Activated CD8-positive, alpha-beta memory T cell treated with anti-CD3 and anti-CD28 coated beads for 4 hours (primary cell): ENCODE measurements around the gene ABCG5.

Experiments used
- DNase-seq, 2 donors: peaks; one replicate each; pipeline ENCODE4 v3.0.0-alpha.2; 2020; ENCODE audit warnings: low read depth in 2 of 2

Gene ABCG5

DNA sequence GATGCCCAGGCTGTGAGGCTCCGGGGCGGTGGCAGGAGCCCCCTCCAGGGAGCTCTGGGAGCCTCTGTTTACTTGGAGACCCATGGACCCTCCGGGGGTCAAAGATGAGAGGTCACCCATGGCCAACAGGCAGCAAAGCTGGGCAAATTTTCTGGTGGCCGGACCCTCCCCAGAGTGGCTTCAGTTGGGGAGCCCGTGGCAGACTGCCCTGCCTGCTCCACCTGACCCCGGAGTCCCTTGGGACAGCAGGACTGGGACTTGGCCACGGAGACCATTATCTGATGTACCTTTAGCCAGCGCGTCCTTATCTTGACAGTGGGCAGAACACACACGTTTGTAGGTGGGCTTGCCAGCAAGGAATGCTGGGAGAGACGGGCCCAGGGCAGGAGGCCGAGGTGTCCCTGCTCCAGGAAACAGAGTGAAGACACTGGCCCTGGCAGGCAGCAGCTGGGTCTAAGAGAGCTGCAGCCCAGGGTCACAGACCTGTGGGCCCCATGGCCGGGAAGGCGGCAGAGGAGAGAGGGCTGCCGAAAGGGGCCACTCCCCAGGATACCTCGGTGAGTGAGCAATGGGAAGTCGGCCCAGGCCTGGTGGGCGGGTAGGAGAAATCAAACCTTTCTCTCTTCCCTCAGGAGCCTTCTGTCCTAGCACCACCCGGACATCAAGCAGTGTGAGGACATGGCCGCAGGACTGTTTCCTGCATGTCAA is at the start of gene ABCG5, which contains the start of gene ABCG8:
Gene ABCG5, minus strand, starts transcription at position 280 of the 708 bp plus-strand sequence. Its CDS starts 160 bp downstream, at position 120.
Gene ABCG8, plus strand, starts transcription at position 412 of the 708 bp plus-strand sequence. Its CDS starts 83 bp downstream, at position 495.
- DNase-seq = no peak

DNA sequence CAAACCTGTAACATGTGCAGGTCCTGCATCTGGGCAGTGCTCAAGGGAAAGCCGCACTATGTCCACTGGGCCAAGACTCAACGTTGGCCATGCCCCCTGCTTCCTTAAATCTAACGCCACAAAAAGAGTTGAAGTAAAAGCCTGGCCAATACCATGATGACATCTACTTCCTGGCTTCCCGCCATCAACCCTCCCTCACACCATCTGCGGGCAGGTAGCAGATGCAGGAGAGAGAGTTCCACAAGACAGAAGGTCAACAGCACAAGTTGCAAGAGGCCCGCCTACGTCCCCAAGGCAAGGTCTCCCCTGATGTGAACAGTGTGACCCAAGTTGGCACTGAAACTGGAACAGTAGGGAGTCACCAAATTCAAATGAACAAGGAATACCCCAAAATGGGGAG is 48.5 kb upstream of the ABCG5 start:
- no peak for DNase-seq

DNA sequence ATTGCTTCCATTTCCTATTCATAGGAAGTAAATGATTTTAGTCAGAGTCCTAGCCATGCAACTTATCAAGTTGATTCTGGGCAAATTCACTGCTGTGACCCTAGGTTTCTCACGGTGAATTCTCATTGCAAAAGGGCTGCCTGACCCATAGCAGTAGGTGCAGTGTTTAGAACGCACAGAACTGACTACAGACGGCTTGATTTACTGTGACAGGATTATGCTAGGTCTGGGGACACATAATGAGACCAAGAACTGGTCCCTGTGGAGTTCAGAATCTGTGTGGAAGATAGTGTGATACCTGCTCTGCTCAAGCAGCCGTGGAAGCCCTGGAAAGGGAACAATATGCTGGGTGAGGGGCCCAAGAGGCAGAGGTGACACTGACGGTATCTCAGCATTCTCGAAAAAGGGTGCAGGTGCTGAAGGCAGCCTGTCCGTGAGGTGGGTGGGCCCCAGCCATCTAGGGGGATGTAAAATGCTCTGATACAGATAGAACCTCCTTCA is 46.5 kb upstream of the ABCG5 start:
- DNase-seq = no peak

DNA sequence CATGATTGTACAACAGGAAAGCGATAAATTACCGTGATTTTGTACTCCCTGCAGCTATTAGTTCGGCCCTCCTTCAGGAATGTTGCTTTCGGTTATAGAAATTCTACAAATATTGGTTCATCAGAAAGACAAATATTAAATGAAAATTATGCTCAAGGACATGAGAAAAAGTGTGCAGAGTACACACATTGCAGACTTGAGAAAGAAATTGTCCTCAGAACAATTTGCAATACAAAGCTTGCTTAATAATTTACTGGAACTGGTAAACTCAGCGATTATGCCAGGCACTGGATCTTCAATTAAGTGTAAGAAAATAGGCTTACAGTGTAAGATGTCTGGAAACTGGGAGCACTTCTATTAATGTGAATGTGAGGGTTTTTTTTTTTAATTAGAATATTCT is 46.0 kb upstream of the ABCG5 start:
- DNase-seq = no peak

DNA sequence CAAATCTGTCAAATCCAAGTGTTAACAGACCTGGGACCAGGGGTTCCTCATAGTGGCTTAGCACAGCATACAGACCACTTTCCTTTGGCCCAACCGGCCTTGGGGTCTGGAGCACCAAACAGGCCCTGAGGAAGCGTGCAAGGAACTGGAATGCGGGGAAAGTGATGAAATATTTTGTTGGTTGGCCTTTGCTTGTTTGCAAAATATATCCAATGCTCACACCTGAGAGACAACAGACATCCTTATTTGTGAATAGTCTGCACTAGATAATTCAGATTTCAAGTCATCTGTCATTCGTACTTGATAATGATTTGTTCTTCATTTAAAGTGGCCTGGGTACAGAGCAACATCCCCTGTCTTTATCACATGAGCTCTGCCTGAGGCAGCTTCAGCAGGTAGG is 43.7 kb upstream of the ABCG5 start:
- DNase-seq = no peak

DNA sequence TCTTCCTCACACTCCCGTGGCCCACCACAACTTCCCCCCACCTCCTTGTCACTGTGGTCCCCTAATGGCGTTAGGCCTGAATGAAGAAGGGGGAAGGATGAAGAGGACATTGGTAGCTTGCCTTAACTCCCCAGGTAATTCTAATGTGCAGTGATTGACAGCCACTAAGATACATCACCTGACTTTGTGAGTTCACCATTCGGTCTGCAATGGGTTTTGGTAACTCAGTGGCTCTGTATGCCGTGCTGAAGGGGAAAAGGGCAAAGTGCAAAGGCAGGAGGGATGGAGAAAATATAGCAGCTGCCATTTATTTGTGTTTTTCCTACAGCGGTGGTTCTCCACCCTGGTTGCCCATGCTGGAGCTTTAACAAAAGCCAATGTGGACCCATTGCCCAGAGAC is 42.3 kb upstream of the ABCG5 start:
- no peak for DNase-seq

DNA sequence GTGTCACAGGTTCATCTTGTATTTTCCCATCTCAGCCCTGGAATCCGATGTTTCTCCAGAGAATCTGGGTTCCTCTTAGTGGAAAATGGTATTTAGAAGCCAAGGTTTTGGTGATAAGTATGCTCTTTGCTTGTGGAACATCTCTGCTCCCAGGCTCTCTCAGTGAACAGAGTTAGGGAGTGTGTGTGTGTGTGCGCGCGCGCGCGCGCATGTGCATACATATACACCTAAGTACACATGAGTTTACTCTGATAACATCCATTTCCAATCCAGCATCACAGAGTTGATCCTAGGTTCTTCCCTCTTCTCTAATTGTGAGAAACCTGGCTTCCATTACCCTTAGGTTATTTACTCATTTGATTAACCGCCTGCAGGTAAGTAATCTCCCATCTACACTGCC is 41.8 kb upstream of the ABCG5 start:
- no peak for DNase-seq

DNA sequence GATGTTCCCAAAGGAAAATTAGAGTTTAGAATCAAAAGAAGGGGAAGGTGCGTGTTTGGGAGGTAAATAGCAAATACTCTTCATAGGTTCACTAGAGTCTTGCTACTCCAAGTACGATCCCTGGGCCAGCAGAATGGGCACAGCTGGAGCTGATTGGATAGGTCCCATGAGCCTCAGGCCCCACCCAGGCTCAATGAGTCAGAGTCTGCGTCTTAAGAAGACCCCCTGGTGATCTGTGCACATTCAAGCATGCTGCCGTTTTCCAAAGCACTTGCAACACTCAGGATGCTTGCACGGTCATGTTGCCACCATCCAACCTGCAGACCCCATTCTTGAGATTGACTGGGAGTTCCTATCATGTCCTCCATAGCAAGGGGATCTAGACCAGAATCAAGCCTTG is 40.6 kb upstream of the ABCG5 start:
- no peak for DNase-seq

DNA sequence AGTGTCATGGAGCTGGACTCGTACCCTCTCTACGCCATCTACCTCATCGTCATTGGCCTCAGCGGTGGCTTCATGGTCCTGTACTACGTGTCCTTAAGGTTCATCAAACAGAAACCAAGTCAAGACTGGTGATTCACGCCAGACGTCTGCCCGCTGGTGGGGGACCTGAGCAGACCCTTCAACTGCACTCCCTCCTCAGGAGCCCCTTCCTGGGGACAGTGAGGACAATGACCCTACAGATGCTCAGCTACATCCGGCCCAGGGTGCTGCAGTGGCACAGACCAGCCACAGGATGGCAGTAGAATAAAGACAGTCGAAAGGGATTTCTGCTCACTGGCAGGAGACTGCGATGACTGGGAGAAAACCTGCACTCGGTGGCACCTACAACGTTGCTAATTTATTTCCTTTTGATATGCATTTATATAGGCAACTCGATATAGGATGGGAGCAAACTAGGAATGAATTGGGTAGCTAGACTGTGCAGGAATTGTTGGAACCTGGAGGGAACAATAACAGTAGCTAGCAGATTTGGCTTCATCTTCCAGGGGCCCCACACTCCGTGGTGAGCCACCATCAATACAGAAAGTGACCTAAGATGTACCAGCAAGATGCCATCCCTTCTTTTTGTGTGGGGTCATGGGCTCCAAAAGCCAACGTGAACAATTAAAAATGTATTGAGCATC is 39.3 kb upstream of the ABCG5 start:
- DNase-seq = peak; percentile 8 to 14

DNA sequence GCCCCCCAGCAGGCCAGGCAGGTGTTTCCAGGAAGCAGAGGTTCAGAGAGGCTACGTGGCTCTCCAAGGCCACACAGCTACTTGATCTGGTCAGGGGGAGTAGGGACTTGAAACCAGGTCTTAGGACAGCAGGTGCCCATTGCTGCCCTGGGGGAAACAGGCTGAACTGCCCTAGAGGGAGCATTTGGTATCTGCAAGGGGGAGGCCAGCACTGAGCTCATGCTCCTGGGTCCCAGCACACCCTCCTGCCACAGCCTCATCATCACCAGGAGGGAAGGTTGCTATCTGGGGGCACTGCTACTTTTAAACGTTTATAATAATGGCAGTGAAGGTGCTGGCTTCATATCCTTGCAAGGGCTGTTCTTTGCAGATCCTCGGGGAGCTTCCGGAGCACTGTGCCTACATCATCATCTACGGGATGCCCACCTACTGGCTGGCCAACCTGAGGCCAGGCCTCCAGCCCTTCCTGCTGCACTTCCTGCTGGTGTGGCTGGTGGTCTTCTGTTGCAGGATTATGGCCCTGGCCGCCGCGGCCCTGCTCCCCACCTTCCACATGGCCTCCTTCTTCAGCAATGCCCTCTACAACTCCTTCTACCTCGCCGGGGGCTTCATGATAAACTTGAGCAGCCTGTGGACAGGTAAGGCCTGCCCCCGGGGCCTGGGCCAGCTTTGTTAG is 36.3 kb upstream of the ABCG5 start:
- no peak for DNase-seq

DNA sequence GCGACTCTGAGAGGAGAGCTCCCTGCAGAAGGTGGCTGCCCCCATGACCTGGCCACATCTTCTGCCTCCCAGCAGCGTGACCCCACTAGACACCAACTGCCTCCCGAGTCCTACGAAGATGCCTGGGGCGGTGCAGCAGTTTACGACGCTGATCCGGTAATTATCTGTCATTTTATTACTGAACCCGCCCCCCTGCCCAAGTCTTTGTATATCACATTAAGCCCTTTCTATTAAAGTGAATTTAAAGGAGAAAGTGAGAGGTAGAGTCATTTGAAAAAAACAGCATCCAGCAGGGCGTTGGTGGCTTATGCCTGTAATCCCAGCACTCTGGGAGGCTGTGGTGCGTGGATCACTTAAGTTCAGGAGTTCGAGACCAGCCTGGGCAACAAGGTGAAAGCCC is 33.5 kb upstream of the ABCG5 start:
- DNase-seq = no peak

DNA sequence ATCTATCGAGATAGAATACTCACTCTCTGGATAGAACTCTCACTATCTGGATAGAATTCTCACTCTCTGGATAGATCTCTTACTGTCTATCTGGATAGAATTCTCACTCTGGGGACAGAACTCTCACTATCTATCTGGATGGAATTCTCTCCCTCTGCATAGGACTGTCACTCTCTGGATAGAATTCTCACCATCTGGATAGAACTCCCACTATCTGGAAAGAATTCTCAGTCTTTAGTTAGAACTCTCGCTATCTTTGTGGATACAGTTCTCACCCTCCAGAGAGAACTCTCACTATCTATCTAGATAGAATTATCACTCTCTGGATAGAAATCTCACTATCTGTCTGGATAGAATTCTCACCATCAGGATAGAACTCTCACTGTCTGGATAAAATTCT is 16.7 kb upstream of the ABCG5 start:
- no peak for DNase-seq

DNA sequence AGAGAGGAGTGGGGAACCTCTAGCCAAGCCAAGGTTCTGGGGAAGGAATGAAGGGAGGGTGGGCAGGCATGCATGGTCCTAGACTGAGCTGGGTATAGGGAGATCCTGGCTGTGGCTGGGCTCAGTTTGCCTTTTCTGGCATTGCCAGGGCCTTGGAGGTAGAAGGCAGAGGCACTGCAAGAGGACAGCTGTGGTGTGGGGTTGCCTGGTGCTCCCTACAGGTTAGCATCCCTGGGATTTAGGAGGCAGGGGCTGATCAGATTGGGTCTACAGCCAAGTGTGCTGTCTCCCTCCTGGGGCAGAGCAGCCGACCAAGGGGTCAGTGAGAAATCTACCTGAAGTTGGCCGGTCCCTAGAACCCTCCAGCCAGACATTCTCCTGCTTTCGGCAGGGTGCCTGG is 16.0 kb upstream of the ABCG5 start:
- no peak for DNase-seq

DNA sequence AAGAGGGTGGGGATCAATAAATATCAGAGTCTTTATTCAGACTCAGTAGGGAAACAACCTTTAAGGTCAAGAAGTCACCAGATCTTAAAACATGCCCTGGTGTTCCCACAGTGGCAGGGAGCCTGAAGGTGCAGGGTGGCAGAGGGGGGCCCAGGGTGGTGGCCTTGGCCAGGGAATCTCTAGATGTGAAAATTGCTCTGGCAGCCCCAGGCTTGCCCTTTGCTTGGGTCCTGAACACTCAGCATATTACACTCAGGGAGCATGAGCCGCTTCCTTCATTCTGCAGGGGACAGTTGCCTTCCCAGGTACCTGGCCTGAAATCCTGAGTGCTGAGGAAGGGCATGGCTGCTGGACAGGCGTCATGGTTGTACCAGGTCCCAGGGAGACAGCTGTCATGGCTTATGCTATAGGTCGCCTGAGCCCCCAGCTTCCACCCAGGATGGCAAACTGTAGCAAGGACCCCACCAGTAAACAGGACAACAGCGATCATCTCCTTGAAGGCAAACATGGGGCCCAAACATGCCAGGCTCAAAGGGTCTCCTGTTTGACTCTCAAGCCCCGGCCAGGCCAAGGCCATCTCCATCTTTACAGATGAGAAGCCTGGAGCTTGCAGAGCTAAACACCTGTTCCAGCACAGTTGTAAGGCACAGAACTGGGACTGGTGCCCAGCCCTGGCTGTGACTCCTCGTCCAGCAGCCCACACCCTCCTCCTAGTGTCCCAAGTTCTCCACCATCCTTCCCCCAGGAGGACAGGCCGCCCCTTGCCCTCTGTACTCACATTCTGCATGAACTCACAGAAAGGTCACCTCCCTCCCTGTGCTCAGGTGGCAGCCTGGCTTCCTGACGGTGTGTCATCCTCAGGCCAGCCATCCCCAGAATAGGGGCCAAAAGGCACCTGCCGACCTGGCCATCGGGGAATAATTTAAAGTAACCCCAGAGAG is 14.8 kb upstream of the ABCG5 start:
- DNase-seq = no peak

DNA sequence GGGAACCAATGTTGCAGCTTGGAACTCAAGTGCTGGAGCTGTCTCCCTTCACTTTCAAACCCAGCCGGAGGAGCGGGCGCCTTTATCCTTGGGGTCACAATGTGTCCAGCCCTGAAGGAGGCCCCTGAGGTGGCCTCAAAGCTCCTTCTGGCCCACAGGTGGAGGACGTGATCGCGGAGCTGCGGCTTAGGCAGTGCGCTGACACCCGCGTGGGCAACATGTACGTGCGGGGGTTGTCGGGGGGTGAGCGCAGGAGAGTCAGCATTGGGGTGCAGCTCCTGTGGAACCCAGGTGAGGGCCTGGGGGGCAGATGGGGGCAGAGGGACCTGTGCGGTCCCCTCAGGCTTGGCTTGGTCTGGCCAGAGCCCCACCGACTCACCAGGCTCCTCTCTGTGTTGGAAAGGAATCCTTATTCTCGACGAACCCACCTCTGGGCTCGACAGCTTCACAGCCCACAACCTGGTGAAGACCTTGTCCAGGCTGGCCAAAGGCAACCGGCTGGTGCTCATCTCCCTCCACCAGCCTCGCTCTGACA is 13.6 kb upstream of the ABCG5 start:
- no peak for DNase-seq

DNA sequence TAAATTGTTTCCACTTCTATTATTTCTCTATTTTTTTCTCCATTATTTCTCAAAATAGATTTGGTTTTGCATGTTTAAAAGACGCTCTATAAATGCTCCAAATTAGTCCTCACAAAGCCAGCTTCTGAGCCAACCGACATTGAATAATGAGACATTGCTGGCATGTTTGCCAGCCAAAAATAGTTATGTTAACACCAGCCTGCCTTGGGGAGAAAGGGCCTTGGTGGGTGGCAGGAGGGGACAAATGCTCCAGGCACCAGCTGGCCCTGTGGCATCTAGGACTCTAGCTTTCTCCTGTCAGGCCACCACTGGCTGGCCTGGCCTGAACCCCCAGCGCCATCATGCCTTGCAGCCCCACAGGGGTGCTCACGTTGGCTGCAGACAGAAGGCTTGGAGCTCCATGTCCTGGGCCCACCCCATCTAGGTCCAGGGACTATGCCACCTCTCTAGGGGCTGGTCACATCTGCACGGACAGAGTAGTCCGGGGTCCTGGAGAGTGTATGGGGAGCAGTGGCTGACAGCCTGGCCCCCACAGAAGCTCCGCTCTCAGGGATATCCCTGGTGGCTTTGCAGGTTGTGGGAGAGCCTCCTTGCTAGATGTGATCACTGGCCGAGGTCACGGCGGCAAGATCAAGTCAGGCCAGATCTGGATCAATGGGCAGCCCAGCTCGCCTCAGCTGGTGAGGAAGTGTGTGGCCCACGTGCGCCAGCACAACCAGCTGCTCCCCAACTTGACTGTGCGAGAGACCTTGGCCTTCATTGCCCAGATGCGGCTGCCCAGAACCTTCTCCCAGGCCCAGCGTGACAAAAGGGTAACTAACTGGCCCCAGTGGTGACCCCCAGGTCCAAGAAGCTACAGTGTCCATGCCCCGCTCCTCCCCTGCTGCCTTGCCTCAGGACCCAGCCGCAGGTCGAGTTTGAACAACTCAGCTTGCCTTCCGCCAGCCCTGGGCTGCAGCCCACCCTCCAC is 12.7 kb upstream of the ABCG5 start:
- no peak for DNase-seq

DNA sequence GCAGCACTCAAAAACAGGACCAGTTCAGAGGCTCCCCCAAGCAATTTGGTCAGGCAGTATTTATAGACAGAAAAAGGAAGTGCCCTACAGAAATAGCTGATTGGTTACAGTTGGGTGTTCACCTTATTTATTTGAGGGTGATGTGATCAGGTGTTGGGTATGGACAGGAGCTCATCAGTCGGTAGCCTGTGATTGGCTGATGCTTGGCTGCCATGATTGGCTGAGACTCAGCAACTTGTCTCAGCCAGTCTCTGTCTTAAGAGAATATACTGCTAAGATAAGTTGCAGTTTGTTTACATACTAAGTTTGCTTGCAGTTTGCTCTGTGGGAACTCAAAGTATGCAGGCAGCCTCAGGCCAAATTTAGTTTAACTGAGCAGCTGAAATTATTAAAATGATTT is 9.6 kb upstream of the ABCG5 start:
- DNase-seq = no peak

DNA sequence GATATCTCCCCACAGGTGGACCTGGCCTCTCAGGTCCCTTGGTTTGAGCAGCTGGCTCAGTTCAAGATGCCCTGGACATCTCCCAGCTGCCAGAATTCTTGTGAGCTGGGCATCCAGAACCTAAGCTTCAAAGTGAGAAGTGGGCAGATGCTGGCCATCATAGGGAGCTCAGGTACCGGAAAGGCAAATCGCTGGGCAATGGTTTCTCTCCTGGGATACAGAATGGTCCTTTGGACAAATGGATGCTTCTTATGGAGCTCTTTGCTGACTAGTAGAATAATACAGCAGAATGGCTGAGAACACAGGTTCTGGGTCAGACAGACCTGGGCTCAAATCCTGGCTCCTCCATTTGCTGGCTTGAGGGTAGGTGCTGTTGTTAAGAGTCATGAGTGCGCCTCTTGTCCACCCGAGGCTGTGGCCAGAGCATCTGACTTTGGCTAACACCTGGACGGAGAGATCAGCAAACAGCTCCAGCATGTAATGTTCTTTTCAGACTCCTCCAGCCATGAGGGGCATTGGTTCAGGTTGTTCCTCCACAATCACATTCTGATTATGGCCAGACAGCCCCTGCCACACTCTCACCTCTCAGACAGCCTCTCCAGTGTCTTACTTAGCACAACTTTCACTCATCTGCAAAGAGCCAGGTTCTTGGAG is 7.6 kb upstream of the ABCG5 start:
- no peak for DNase-seq

DNA sequence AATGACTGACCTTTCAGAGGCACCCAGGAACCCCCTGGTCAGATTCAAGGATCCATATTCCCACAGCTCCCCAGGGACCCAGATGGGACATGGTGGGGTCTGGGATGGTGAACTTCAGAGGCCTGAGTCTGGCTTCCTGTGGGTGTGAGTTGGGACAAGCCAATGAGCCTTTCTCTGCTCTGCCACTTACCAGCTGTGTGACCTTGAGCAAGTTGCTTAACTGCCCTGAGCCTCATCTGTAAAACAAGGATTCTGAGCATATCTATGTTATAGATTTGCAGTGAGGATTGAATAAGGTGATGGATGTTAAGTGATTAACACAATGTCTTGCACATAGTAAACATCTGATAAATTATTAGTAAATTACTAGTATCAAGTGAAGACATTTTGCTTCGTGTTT is 6.5 kb upstream of the ABCG5 start:
- no peak for DNase-seq

DNA sequence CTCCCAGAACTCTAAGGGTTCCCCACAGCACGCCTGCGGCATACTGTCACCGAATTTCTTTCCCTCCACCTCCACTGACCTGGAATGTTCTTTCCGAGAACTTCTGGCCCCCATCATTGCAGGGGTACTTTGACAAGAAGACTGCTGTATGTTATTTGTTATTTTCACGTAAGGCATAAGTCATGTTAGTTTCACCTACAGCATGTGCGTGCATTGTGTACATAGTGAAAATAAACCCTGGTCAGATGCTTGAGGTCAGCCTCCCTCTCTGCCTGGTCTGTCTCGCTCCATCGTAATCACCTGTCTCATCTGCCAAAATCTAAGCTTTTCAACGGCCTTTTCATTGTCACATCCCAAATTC is 4.2 kb upstream of the ABCG5 start:
- DNase-seq = no peak
